ENCODE results near the gene TBC1D1. TPM values are rescaled to one million over a fixed set of nuclear protein-coding genes. Genes with fewer than 3 reads are reported as not detected.

The TBC1D1 gene
- total RNA-seq, 4 donors from 2014 or later, result 111 to 176 (median 142) TPM

DNA sequence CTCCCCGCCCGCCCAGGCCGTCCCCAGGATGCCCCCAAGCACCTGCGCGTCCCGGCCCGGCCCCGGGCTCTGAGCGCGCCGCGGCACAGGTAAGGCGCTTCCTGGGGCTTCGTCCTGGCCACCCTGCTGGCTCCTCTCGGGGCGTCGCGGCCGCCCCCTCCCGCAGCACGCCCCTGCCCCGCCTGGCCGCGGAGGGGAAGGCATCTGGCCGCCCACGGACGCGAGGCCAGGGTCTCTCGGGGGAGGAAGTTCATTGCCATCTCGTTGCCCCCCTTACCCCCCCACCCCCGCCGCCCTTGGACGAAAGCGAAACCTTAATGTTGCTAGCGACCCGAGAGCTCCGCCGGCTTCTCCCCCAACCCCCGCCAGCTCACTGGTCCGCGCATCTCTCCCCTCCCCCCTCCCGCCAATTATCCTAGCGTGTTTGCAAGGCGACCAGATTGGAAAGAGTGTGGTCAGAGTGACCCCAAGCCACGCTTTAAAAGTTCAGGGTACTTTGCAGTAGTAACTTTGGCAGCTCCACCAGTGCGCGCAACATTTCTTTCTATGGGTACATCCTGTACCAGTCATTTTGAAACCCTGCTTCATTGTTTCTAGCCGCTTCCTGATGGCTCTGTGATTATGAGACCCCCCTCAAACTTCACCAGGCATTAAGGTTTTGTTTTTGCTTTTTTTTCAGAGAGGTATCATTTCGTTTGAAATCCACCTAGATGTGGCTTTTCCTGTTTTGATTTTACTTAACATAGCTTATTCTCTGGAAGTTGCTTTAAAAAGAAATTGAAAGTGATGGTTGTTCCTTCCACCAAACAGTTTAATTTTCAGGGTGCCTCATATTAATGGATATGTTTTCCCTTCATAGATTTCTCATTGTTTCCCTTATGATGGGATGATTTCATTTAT, 626 bp downstream of the TBC1D1 start:
- peaks cover 21 to 26% of the 10 kb centered on the region in 2 donors for H3K4me1 ChIP-seq
- H3K4me3 ChIP-seq, result peak overlapping the region; percentile 85 to 95 (median 88)
- H3K36me3 ChIP-seq, result no peaks in the 10 kb centered on the region
- intact Hi-C loops (cut with DNase I; ENCODE audit: low total_unique reads) (loop anchor here (2.0 to 5.0 kb wide), 4 partner anchors 65 to 773 kb away; partner anchors contain the start of genes KLF3, PGM2 and RELL1), in situ Hi-C loops (cut with MboI; ENCODE audit: low sequenced_read_pairs in 4 of 4) (loop anchor here in 1 of 4 donors (10.0 kb wide), 1 partner anchor 87 kb away; no protein-coding TSS in a partner anchor)
- TF ChIP-seq POLR2A (IDR thresholded peaks at IDR 0.05), result peak in 1 of 2 donors; percentile 16
- TF ChIP-seq, protein P1, sequence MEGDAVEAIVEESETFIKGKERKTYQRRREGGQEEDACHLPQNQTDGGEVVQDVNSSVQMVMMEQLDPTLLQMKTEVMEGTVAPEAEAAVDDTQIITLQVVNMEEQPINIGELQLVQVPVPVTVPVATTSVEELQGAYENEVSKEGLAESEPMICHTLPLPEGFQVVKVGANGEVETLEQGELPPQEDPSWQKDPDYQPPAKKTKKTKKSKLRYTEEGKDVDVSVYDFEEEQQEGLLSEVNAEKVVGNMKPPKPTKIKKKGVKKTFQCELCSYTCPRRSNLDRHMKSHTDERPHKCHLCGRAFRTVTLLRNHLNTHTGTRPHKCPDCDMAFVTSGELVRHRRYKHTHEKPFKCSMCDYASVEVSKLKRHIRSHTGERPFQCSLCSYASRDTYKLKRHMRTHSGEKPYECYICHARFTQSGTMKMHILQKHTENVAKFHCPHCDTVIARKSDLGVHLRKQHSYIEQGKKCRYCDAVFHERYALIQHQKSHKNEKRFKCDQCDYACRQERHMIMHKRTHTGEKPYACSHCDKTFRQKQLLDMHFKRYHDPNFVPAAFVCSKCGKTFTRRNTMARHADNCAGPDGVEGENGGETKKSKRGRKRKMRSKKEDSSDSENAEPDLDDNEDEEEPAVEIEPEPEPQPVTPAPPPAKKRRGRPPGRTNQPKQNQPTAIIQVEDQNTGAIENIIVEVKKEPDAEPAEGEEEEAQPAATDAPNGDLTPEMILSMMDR (IDR thresholded peaks at IDR 0.05 in 4 of 5, conservative IDR thresholded peaks at IDR 0.05 in 1 of 5), result peak in 1 of 5 experiments; percentile 15
- peak; percentile 44 to 54 for ATAC-seq
- H3K9me3 ChIP-seq, result no peaks in the 10 kb centered on the region
- no peaks in the 10 kb centered on the region for H3K27me3 ChIP-seq
- DNase-seq, result peak; percentile 33 to 71
- peak overlapping the region; percentile 94 to 99 (median 96) for H3K27ac ChIP-seq

DNA sequence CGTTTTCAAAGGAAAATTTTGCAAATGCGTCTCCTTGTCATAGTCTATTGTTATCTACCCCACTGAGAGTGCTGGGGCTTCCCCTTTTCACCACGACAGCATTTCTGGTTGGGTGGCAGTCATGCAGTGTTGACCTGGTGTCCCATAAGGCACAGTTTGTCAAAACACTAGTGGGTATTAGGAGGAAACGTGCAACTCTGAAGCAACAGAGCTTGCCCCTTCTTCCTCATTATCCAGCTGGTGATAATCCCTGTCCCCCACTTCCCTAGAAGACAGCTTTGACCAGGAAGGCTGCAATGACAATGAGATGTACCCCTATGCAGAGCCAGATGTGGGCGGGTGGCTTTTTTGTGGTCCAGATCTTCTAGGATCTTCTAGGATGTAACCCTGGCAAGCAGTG, 1.8 kb downstream of the TBC1D1 start:
- H3K9me3 ChIP-seq, result no peaks in the 10 kb centered on the region
- intact Hi-C loops (cut with DNase I; ENCODE audit: low total_unique reads), result loop anchor here (5.0 kb wide), 1 partner anchor 145 kb away; no protein-coding TSS in a partner anchor
- TF ChIP-seq, protein P1 (IDR thresholded peaks at IDR 0.05 in 4 of 5, conservative IDR thresholded peaks at IDR 0.05 in 1 of 5), result no peak
- TF ChIP-seq POLR2A (IDR thresholded peaks at IDR 0.05), result no peak
- peaks cover 32 to 38% of the 10 kb centered on the region in 2 donors for H3K4me1 ChIP-seq
- peak overlapping the region in 3 of 4 donors; percentile 85 to 90 (median 86) for H3K4me3 ChIP-seq
- no peaks in the 10 kb centered on the region for H3K27me3 ChIP-seq
- no peak for ATAC-seq
- DNase-seq, result no peak
- peak overlapping the region in 3 of 4 donors; percentile 94 to 99 (median 96) for H3K27ac ChIP-seq
- in situ Hi-C loops (cut with MboI; ENCODE audit: low sequenced_read_pairs in 4 of 4), result loop anchor here in 1 of 4 donors (10.0 kb wide), 1 partner anchor 88 kb away; no protein-coding TSS in a partner anchor
- H3K36me3 ChIP-seq, result no peaks in the 10 kb centered on the region

DNA sequence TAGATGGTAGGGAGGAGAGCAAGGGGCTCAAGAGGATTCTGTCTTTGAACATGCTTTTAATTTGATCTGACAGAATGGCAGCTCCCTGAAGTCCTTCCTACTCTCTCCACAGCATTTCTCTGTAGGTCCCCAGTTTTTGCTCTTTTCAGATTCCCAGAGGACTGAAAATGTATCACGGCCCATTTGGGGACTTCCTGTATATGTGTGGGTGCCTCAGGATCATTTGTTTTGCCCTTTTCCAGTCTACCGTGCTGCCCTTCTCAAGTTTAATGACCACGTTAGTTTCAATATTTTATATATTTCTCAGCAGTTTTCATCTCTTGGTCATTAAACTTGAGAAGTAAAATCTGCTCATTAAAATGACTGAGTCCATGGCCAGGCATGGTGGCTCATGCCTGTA, 2.3 kb downstream of the TBC1D1 start:
- no peaks in the 10 kb centered on the region for H3K27me3 ChIP-seq
- no peak for DNase-seq
- TF ChIP-seq POLR2A (IDR thresholded peaks at IDR 0.05), result no peak
- TF ChIP-seq, protein P1 (IDR thresholded peaks at IDR 0.05 in 4 of 5, conservative IDR thresholded peaks at IDR 0.05 in 1 of 5), result no peak
- no peak for ATAC-seq
- H3K4me1 ChIP-seq, result peaks cover 36 to 43% of the 10 kb centered on the region in 2 donors
- H3K27ac ChIP-seq, result peak overlapping the region in 1 of 4 donors; percentile 99
- no peaks in the 10 kb centered on the region for H3K36me3 ChIP-seq
- no peak overlapping the region for H3K4me3 ChIP-seq
- in situ Hi-C loops (cut with MboI; ENCODE audit: low sequenced_read_pairs in 4 of 4) (loop anchor here in 1 of 4 donors (10.0 kb wide), 1 partner anchor 88 kb away; no protein-coding TSS in a partner anchor), intact Hi-C loops (cut with DNase I; ENCODE audit: low total_unique reads) (loop anchor here (5.0 kb wide), 1 partner anchor 144 kb away; no protein-coding TSS in a partner anchor)
- H3K9me3 ChIP-seq, result no peaks in the 10 kb centered on the region

DNA sequence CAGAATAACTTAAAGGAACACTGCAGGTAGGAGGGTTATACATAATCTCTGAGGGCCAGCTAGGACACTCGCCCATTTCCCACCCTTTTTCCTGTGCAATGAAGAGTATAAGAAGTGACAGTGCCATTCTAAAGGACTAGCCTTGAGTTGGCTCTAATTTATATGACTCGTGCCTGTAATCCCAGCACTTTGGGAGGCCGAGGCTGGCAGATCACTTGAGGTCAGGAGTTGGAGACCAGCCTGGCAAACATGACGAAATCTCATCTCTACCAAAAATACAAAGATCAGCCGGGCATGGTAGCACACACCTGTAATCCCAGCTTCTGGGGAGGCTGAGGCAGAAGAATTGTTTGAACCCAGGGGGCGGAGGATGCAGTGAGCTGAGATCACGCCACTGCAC, 4.4 kb downstream of the TBC1D1 start:
- H3K27ac ChIP-seq, result no peak overlapping the region
- no peak overlapping the region for H3K4me3 ChIP-seq
- in situ Hi-C loops (cut with MboI; ENCODE audit: low sequenced_read_pairs in 4 of 4) (loop anchor here in 1 of 4 donors (10.0 kb wide), 1 partner anchor 90 kb away; no protein-coding TSS in a partner anchor), intact Hi-C loops (cut with DNase I; ENCODE audit: low total_unique reads) (no loop called here)
- H3K27me3 ChIP-seq, result no peaks in the 10 kb centered on the region
- peaks cover 31 to 36% of the 10 kb centered on the region in 2 donors for H3K4me1 ChIP-seq
- H3K9me3 ChIP-seq, result no peaks in the 10 kb centered on the region
- ATAC-seq (no peak), DNase-seq (no peak)
- TF ChIP-seq POLR2A (IDR thresholded peaks at IDR 0.05), result no peak
- TF ChIP-seq, protein P1 (IDR thresholded peaks at IDR 0.05 in 4 of 5, conservative IDR thresholded peaks at IDR 0.05 in 1 of 5), result no peak
- H3K36me3 ChIP-seq, result no peaks in the 10 kb centered on the region
